Osteoblast (primary cell): ENCODE data around the gene KCNT2. TPM values are rescaled to one million over a fixed set of nuclear protein-coding genes. Genes with fewer than 3 reads are reported as not detected.

Experiments used
- DNase-seq: peaks from one replicate; pipeline ENCODE4 v3.0.0; 2011; ENCODE audit warnings: low spot score, mixed read lengths; ENCODE audit not compliant: insufficient read length; ENCODE audit errors: missing footprints
- H2AFZ ChIP-seq: 2 replicates; pipeline ENCODE4 v1.6.0; 2011; ENCODE audit warnings: mild to moderate bottlenecking, low read length
- H3K27ac ChIP-seq: 2 replicates; pipeline ENCODE4 v1.5.1; 2011; ENCODE audit warnings: mild to moderate bottlenecking, low read depth, low read length, moderate library complexity
- H3K27me3 ChIP-seq: 2 replicates; pipeline ENCODE4 v1.6.0; 2012; ENCODE audit warnings: mild to moderate bottlenecking, control low read depth, inconsistent platforms, low read length, moderate library complexity; ENCODE audit not compliant: insufficient read depth
- H3K36me3 ChIP-seq: 2 replicates; pipeline ENCODE4 v1.5.1; 2011; ENCODE audit warnings: mild to moderate bottlenecking, low read length, control low read depth, moderate library complexity; ENCODE audit not compliant: insufficient read depth
- H3K4me1 ChIP-seq: 2 replicates; pipeline ENCODE4 v1.5.1; 2011; ENCODE audit warnings: mild to moderate bottlenecking, low read length, control low read depth, moderate library complexity; ENCODE audit not compliant: insufficient read depth
- H3K4me2 ChIP-seq: 2 replicates; pipeline ENCODE4 v1.6.0; 2011; ENCODE audit warnings: mild to moderate bottlenecking, low read length; ENCODE audit not compliant: insufficient read depth
- H3K4me3 ChIP-seq: fragments of 200-600 bp; sonication (generic); 3 replicates; pipeline ENCODE4 v1.5.1; 2012; ENCODE audit warnings: mild to moderate bottlenecking, low read length, inconsistent platforms; ENCODE audit not compliant: insufficient read depth
- H3K79me2 ChIP-seq: 2 replicates; pipeline ENCODE4 v1.6.0; 2012; ENCODE audit warnings: mild to moderate bottlenecking, low read length, control low read depth, inconsistent platforms; ENCODE audit not compliant: insufficient read depth
- H3K9me3 ChIP-seq: 2 replicates; pipeline ENCODE4 v1.5.1; 2011; ENCODE audit warnings: low read depth, low read length, control low read depth
- H4K20me1 ChIP-seq: 2 replicates; pipeline ENCODE4 v1.6.0; 2012; ENCODE audit warnings: mild to moderate bottlenecking, low read length, control low read depth; ENCODE audit not compliant: insufficient read depth
- total RNA-seq: library from RNA; depleted of rRNA; stranded (reverse); fragments of >200 nt; gene quantifications from 2 replicates; pipeline ENCODE4 v1.2.3, GENCODE V29; 2012
- TF ChIP-seq, protein P1 (sequence below): IDR thresholded peaks from 2 replicates; pipeline ENCODE4 v1.5.1; 2011; ENCODE audit warnings: mild to moderate bottlenecking, low read depth, low read length, moderate library complexity; ENCODE audit errors: extremely low read depth

The KCNT2 gene
- total RNA-seq, 1 donor: 10.5 TPM

DNA sequence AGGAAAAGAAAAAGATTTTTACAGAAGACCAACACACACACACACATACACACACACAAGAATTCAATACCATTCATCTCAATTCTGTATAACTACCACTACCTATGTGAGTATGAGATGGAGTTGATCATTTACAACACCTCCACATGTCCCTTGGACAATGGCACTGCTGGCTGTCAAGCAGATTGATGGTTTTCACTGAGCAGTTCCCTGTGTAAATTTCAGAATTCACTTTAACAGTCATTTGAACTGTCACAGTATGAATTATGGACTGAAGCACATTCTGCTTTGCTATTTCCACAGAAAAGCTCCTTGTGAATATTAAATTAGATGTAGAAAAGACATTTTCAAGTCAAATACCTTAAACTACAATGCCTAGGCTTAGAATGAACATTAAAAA, 14.3 kb downstream of the KCNT2 start:
- no peak overlapping the region for H2AFZ ChIP-seq
- no peaks in the 10 kb centered on the region for H3K79me2 ChIP-seq
- H3K36me3 ChIP-seq: no peaks in the 10 kb centered on the region
- H3K4me2 ChIP-seq: no peak overlapping the region
- H4K20me1 ChIP-seq: no peaks in the 10 kb centered on the region
- no peaks in the 10 kb centered on the region for H3K4me1 ChIP-seq
- H3K9me3 ChIP-seq: no peaks in the 10 kb centered on the region
- no peak overlapping the region for H3K4me3 ChIP-seq
- H3K27ac ChIP-seq: no peak overlapping the region
- TF ChIP-seq, protein P1, sequence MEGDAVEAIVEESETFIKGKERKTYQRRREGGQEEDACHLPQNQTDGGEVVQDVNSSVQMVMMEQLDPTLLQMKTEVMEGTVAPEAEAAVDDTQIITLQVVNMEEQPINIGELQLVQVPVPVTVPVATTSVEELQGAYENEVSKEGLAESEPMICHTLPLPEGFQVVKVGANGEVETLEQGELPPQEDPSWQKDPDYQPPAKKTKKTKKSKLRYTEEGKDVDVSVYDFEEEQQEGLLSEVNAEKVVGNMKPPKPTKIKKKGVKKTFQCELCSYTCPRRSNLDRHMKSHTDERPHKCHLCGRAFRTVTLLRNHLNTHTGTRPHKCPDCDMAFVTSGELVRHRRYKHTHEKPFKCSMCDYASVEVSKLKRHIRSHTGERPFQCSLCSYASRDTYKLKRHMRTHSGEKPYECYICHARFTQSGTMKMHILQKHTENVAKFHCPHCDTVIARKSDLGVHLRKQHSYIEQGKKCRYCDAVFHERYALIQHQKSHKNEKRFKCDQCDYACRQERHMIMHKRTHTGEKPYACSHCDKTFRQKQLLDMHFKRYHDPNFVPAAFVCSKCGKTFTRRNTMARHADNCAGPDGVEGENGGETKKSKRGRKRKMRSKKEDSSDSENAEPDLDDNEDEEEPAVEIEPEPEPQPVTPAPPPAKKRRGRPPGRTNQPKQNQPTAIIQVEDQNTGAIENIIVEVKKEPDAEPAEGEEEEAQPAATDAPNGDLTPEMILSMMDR: no peak
- H3K27me3 ChIP-seq: no peaks in the 10 kb centered on the region
- DNase-seq: no peak

DNA sequence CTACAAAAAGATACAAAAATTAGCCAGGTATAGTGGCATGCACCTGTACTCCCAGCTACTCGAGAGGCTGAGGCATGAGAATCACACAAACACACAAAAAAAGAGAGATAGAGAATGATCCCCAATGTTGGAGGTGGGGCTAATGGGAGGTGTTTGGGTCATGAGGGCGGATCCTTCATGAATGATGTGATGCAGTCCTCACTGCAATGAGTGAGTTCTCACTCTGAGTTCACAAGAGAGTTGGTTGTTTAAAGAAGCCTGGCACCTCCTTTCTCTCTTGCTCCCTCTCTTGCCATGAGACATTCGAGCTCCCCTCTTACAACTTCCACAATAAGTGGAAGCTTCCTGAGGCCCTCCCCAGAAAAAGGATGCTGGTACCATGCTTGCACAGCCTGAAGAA, 17.3 kb downstream of the KCNT2 start:
- TF ChIP-seq, protein P1: no peak
- H3K36me3 ChIP-seq: no peaks in the 10 kb centered on the region

DNA sequence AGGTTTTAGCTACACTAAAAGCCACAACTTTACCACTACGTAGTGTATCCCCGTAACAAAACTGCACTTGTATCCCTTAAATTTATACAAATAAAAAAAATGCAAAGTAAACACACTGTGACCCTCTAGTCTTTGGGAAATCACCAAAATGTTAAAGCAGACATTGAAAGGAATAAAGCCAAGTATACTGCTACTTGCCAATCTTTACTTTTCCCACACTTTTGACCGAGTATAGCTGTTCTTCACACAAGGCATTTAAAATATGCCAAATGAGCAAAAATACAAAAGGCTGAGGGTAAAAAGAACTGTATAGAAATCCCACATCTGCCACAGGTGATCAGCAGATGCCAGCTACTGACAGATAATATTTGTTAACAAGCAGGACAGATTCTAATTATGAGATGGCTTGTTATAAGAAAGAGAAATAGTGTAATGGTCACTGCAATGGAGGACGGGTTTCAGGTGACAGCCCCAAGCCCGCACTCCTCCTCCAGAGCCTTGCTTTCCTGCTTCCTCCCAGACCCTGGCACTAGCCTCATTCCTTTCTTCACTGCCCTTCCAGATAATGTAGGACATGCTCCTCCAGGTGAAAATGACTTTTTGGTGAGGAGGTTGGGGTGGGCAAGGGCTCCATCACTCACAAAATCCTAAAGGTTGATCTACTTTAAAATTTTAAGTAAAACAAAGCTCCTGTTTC, 18.1 kb downstream of the KCNT2 start:
- H3K79me2 ChIP-seq: no peaks in the 10 kb centered on the region
- DNase-seq: no peak
- no peaks in the 10 kb centered on the region for H3K27me3 ChIP-seq
- TF ChIP-seq, protein P1: no peak
- no peak overlapping the region for H2AFZ ChIP-seq
- H3K27ac ChIP-seq: no peak overlapping the region
- H3K36me3 ChIP-seq: no peaks in the 10 kb centered on the region
- no peaks in the 10 kb centered on the region for H4K20me1 ChIP-seq
- no peaks in the 10 kb centered on the region for H3K9me3 ChIP-seq
- no peak overlapping the region for H3K4me3 ChIP-seq
- H3K4me2 ChIP-seq: no peak overlapping the region
- H3K4me1 ChIP-seq: no peaks in the 10 kb centered on the region

More for the DNA sequence above, 17.3 kb downstream of the KCNT2 start:
- no peak overlapping the region for H3K4me3 ChIP-seq
- no peaks in the 10 kb centered on the region for H3K9me3 ChIP-seq
- no peak overlapping the region for H3K27ac ChIP-seq
- no peak overlapping the region for H2AFZ ChIP-seq
- no peaks in the 10 kb centered on the region for H3K4me1 ChIP-seq
- no peaks in the 10 kb centered on the region for H3K27me3 ChIP-seq
- H3K79me2 ChIP-seq: no peaks in the 10 kb centered on the region
- no peak overlapping the region for H3K4me2 ChIP-seq
- H4K20me1 ChIP-seq: no peaks in the 10 kb centered on the region
- no peak for DNase-seq

DNA sequence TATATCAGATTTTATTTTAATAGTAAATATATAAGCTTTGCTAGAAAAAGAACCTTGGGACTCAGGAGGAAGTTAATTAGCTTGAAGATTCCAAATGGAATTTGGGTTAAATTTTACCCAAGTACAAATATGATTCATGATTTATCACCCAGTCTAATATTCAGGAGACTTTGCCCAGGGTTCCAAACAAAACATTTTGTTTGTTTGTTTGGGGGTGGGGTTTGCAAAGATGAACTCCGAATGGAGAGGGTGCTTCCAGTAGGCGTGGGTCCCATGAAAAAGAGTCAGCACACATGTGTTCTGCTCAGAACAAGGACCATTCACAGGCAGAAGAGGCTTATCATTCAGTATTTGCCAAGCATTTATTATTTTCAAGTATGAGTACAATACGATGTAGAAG, 23.5 kb downstream of the KCNT2 start:
- Histone ChIP-seq H2AFZ (no peak overlapping the region), H4K20me1 (no peaks in the 10 kb centered on the region), H3K36me3 (no peaks in the 10 kb centered on the region), H3K4me2 (no peak overlapping the region), H3K79me2 (no peaks in the 10 kb centered on the region), H3K27ac (no peak overlapping the region), H3K9me3 (no peaks in the 10 kb centered on the region), H3K4me1 (no peaks in the 10 kb centered on the region), H3K4me3 (no peak overlapping the region), H3K27me3 (no peaks in the 10 kb centered on the region)
- no peak for DNase-seq
- TF ChIP-seq, protein P1: no peak
